DND-41 (cell line): ENCODE data around the gene TMEM30B.

ENCODE experiments used
- ATAC-seq: fragments of 200-7000 bp; cut with Tn5 transposase; 3 replicates; pipeline ENCODE4 v1.9.1; 2021; ENCODE audit warnings: low read depth; ENCODE audit not compliant: insufficient read depth
- DNase-seq: peaks from one replicate; pipeline ENCODE4 v3.0.0-alpha.2; 2020
- H2AFZ ChIP-seq: 2 replicates; pipeline ENCODE4 v1.6.0; 2012; ENCODE audit warnings: low read depth, low read length
- H3K27ac ChIP-seq: 2 replicates; pipeline ENCODE4 v1.5.1; 2012; ENCODE audit warnings: low read length, inconsistent platforms
- H3K27me3 ChIP-seq: fragments of 200-600 bp; sonication (generic); 2 replicates; pipeline ENCODE4 v1.6.0; 2012; ENCODE audit warnings: low read length, mild to moderate bottlenecking, inconsistent platforms; ENCODE audit not compliant: insufficient read depth, poor library complexity
- H3K36me3 ChIP-seq: 2 replicates; pipeline ENCODE4 v1.5.1; 2012; ENCODE audit warnings: low read length, inconsistent platforms; ENCODE audit not compliant: insufficient read depth
- H3K4me1 ChIP-seq: 2 replicates; pipeline ENCODE4 v1.5.1; 2012; ENCODE audit warnings: mild to moderate bottlenecking, low read length; ENCODE audit not compliant: insufficient read depth
- H3K4me2 ChIP-seq: 2 replicates; pipeline ENCODE4 v1.6.0; 2012; ENCODE audit warnings: mild to moderate bottlenecking, moderate library complexity, low read length, inconsistent platforms; ENCODE audit not compliant: insufficient read depth
- H3K4me3 ChIP-seq, 2 experiments: fragments of 200-600 bp in 1 of 2; shearing (Covaris generic) in 1 of 2; 2 replicates each; pipeline ENCODE4 v1.5.1; 2012 to 2016; ENCODE audit warnings: inconsistent platforms in 2 of 2, low read length in 2 of 2, mild to moderate bottlenecking in 2 of 2, low read depth in 1 of 2, moderate library complexity in 1 of 2
- H3K79me2 ChIP-seq: 2 replicates; pipeline ENCODE4 v1.6.0; 2012; ENCODE audit warnings: low read length, inconsistent platforms; ENCODE audit not compliant: insufficient read depth
- H3K9ac ChIP-seq: 2 replicates; pipeline ENCODE4 v1.6.0; 2012; ENCODE audit warnings: low read depth, mild to moderate bottlenecking, inconsistent platforms, low read length, moderate library complexity
- H3K9me3 ChIP-seq: 2 replicates; pipeline ENCODE4 v1.5.1; 2012; ENCODE audit warnings: low read length, moderate library complexity, mild to moderate bottlenecking, inconsistent platforms; ENCODE audit not compliant: insufficient read depth, severe bottlenecking
- H4K20me1 ChIP-seq: 2 replicates; pipeline ENCODE4 v1.6.0; 2012; ENCODE audit warnings: low read length; ENCODE audit not compliant: insufficient read depth
- CTCF ChIP-seq: IDR thresholded peaks from 2 replicates; pipeline ENCODE4 v1.5.1; 2012; ENCODE audit warnings: borderline replicate concordance, low read length, moderate library complexity, mild to moderate bottlenecking; ENCODE audit not compliant: poor library complexity, severe bottlenecking; ENCODE audit errors: extremely low read depth
- EZH2 ChIP-seq: IDR thresholded peaks from 3 replicates; pipeline ENCODE4 v1.6.1; 2012; ENCODE audit warnings: borderline replicate concordance, low read depth, mild to moderate bottlenecking, moderate library complexity, low read length, inconsistent platforms; ENCODE audit not compliant: severe bottlenecking

Gene TMEM30B

GRCh38 chr14:61231810-61232209 lies 49.3 kb downstream of the TMEM30B start:
- H4K20me1 ChIP-seq = no peaks in the 10 kb centered on the region
- H3K27ac ChIP-seq = no peak overlapping the region
- no peak for ATAC-seq
- no peak overlapping the region for H3K4me2 ChIP-seq
- no peak for TF ChIP-seq CTCF
- TF ChIP-seq EZH2 = no peak
- H3K36me3 ChIP-seq = no peaks in the 10 kb centered on the region
- no peak overlapping the region for H3K4me3 ChIP-seq
- H3K9me3 ChIP-seq = no peaks in the 10 kb centered on the region
- H3K27me3 ChIP-seq = peaks cover 18% of the 10 kb centered on the region
- H3K79me2 ChIP-seq = no peaks in the 10 kb centered on the region
- H3K4me1 ChIP-seq = no peaks in the 10 kb centered on the region
- H2AFZ ChIP-seq = no peak overlapping the region
- no peak overlapping the region for H3K9ac ChIP-seq
- no peak for DNase-seq

GRCh38 chr14:61229981-61230380 lies 51.2 kb downstream of the TMEM30B start:
- no peak for ATAC-seq
- Histone ChIP-seq H3K27ac (no peak overlapping the region), H3K4me3 (no peak overlapping the region), H3K79me2 (no peaks in the 10 kb centered on the region), H2AFZ (no peak overlapping the region), H3K4me2 (no peak overlapping the region), H3K9ac (no peak overlapping the region), H3K36me3 (no peaks in the 10 kb centered on the region), H4K20me1 (no peaks in the 10 kb centered on the region), H3K9me3 (no peaks in the 10 kb centered on the region), H3K27me3 (peaks cover 18% of the 10 kb centered on the region), H3K4me1 (no peaks in the 10 kb centered on the region)
- no peak for DNase-seq
- TF ChIP-seq EZH2 (no peak), CTCF (no peak)

- no peak overlapping the region for H3K4me2 ChIP-seq
- TF ChIP-seq EZH2 = no peak
- no peak for TF ChIP-seq CTCF
- H3K4me1 ChIP-seq = no peaks in the 10 kb centered on the region
- peaks cover 18% of the 10 kb centered on the region for H3K27me3 ChIP-seq
- no peaks in the 10 kb centered on the region for H3K79me2 ChIP-seq
- H3K27ac ChIP-seq = no peak overlapping the region
- no peaks in the 10 kb centered on the region for H4K20me1 ChIP-seq
- no peak overlapping the region for H2AFZ ChIP-seq
- no peak overlapping the region for H3K9ac ChIP-seq
- no peak for ATAC-seq
- no peak for DNase-seq
- H3K9me3 ChIP-seq = no peaks in the 10 kb centered on the region
- no peaks in the 10 kb centered on the region for H3K36me3 ChIP-seq
- H3K4me3 ChIP-seq = no peak overlapping the region
Observed at GRCh38 chr14:61229475-61229888, 51.7 kb downstream of the TMEM30B start.

GRCh38 chr14:61227884-61228591 lies 53.1 kb downstream of the TMEM30B start:
- Histone ChIP-seq H4K20me1 (no peaks in the 10 kb centered on the region), H3K79me2 (no peaks in the 10 kb centered on the region), H3K9me3 (no peaks in the 10 kb centered on the region), H3K9ac (no peak overlapping the region), H3K4me3 (no peak overlapping the region), H3K4me1 (no peaks in the 10 kb centered on the region), H3K4me2 (no peak overlapping the region), H3K27ac (no peak overlapping the region), H3K36me3 (no peaks in the 10 kb centered on the region), H2AFZ (no peak overlapping the region), H3K27me3 (peaks cover 18% of the 10 kb centered on the region)
- DNase-seq (no peak), ATAC-seq (no peak)
- TF ChIP-seq EZH2 (no peak), CTCF (no peak)
